GM18502 (cell line): ENCODE results near the gene TBC1D22B.

Experiments used
- ATAC-seq: cut with Tn5 transposase; IDR thresholded peaks from one replicate; pipeline ENCODE4 v1.9.1; 2021; ENCODE audit warnings: mild to moderate bottlenecking; ENCODE audit not compliant: unreplicated experiment, poor library complexity

The TBC1D22B gene

GRCh38 chr6:37347177-37347576, 89.6 kb downstream of the TBC1D22B start:
- ATAC-seq = no peak

- ATAC-seq = no peak
These were observed 90.1 kb downstream of the TBC1D22B start for GRCh38 chr6:37347670-37348111.

GRCh38 chr6:37351027-37351426, 93.5 kb downstream of the TBC1D22B start:
- no peak for ATAC-seq

GRCh38 chr6:37352384-37352783, 94.8 kb downstream of the TBC1D22B start:
- ATAC-seq = no peak

DNA sequence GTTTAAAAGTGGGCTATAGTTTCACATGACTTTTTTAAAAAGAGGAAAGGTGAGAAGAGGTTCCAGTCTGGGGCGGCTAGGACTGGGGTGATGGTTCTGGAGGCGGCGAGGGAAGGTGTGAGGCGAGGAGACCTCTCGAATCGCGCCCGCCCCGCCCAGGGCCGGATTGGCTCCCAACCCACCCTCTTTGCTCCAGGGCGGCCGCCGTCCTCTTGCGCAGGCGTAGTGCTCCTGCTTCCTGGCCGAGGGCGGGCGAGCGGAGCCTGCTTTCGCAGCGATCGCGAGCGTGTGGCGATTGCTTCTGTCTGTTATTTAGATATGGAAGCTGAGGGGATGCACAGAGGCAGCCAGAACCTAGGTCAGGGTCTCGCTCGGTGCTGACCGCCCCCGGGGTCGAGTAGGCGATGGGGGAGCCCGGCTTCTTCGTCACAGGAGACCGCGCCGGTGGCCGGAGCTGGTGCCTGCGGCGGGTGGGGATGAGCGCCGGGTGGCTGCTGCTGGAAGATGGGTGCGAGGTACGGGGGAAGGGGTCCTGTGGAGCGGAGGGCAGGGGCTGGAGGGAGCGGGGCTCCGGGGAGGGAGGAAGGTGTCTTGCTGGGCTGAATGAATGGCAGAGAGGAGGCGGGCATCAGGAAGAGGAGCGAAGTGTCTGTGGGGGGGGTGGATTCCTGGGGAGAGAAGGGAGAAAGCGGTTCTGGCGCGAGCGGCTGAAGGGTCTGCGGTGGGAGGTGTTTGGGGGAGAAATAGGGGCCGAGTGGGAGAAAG, 96.4 kb downstream of the TBC1D22B start, which contains the start of gene RNF8:
TSS of gene RNF8 (plus strand) at position 223 of the 765 bp plus-strand sequence. CDS start at position 405, 182 bp downstream.
- ATAC-seq = peak; percentile 93

- no peak for ATAC-seq
These were observed 97.2 kb downstream of the TBC1D22B start for GRCh38 chr6:37354526-37355384.

GRCh38 chr6:37357288-37357687, 99.7 kb downstream of the TBC1D22B start:
- ATAC-seq = no peak

DNA sequence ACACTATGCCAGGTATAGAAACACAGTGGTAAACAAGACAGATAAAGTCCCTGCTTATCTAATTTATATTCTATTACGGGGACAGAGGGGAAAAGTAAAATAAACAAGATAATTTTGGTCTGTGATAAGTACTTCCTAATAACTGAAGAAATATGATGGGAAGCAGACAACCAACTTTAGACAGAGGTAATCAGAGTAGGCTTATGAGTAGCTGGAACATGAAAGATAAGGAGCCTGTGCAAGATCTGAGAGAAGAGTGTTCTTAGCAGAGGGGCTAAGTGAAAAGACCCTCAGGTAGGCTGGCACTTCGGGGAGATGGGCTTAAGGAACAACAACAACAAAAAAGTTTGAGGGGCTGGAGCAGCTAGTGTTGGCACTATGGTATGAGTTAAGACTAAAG, 100.3 kb downstream of the TBC1D22B start:
- ATAC-seq = no peak

- ATAC-seq = no peak
These were observed 101.5 kb downstream of the TBC1D22B start for GRCh38 chr6:37359039-37359438.

- ATAC-seq = no peak
These were observed 104.7 kb downstream of the TBC1D22B start for GRCh38 chr6:37362101-37362828.

DNA sequence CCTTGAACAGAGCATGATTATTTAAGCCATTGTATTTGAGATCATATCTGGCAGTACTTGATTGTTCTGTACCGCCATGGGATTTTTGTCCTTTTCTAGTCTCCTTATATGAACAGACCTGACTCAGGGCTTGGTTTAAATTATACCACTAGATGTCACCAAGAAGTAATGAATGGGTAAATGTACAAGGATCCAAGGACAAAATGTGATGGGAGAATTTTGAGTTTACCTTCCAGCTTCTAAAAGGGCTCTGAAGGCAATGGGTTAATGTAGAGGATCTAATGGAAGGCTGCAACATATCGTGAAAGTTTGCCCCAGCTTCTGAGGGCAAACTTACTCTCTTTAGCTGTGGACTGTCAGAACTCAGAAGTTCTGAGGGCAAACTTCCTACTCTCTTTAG, 108.2 kb downstream of the TBC1D22B start:
- no peak for ATAC-seq

- ATAC-seq = no peak
These were observed 109.3 kb downstream of the TBC1D22B start for GRCh38 chr6:37366910-37367309.

DNA sequence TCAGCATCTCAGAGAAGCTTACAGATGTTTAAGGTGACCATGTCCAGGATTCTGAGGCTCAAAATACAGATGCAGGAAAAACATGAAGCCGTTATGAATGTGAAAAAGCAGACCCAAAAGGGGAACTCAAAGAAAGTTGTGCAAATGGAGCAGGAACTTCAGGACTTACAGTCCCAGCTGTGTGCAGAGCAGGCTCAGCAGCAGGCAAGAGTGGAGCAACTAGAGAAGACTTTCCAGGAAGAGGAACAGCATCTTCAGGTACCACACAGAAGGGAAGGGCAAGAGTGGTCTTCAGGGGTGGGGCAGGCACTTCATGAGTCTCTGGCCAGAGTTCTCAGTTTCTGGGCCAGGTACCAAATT, 111.4 kb downstream of the TBC1D22B start:
- no peak for ATAC-seq

DNA sequence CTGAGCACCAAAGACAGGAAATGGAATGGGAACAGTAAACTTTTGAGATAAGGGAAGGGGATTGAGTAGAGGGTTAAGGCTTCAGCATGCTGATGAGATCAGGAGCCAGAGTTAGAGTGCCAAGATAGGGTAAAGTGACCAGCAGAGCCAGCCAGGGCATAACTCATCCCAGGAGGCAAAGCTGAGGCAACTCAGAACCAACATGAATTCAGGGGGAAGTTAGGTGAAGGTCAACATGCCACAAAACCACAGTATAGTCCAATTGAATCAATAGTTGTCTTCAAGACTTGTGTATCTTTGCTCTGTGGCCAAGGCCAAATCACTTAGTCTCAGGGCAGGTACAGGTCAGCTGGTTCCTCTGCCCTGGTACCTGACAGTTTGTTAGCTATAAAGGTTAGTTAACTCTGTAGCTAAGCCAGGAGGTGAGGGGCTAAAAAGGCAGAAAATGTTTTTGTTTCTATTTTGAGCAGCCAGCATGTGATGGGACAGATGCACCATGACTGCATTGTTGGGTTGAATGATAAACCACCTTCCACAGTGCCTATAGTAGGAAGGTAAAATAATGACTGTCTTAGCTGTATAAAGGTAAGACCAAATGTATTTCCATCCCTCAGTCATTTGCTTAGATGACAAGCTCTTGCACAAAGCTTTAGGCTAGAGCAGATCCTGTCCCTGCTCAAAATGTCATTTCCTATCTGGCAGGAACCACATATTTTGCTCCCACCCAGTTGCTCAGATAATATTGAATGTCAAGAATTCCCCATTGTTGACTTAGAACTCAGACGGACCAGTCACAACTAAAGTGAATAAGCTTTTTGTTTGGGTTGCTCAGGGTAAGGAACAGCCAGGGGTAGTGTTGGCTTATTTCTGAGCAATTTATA, 112.0 kb downstream of the TBC1D22B start:
- no peak for ATAC-seq

DNA sequence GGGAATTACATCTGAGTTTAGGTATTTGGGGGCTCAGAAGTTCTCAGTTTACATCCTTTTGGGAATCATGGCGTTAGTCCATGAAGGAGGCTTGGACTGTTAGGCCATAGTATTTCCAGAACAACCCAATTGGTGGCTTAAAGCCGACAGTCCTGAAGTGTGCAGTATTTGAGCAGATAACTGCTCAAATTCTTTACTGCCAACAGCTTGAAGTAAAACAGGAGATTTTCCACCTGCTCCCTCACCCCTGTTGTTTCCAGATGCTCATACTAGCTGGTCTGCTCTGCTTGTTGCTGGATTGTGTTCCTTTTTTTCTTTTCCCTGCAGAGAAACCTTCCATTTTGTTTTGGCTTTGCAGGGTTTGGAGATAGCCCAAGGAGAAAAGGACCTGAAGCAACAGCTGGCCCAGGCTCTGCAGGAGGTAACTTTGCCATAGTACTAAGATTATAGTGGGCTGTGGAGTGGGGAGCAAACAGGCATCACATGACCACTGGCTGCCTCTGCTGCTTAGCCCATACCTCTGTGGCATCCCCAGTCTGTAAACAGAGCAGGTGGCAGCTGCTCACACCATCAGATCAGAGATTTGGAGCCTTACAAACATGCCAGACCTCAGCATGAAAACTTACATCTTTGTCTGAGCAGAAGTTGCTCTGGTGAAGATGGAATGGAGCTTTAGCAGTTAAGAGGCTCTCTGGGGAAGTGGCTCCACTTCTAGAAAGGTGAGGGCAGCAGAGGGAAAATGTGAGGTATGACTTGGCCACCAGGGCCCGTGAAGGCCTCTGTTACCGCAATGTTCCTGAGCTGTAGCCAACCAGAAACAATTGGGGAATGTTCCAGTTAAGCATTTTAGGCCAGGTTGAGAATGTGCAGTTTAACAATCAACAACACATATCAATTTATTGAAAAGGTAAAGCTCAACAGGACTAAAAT, 113.8 kb downstream of the TBC1D22B start:
- ATAC-seq = no peak

DNA sequence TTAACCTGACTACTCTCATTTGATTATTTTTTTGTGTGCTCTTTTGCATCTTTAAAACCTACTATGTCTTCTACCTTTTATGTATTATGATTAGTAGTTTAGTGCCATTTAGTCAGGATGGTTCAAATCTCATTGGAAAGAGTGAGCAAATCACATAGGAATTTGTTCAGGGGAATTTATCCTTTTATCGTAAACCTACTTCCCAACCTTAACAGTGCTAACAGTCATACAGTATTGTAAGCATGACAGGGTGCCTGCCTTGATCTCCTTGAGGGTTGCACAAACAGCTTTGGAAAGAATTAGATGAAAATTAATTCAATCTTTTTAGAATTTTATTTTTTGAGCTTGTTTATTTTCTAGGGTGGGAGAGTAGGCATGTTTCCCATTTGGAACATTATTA, 114.5 kb downstream of the TBC1D22B start:
- no peak for ATAC-seq

DNA sequence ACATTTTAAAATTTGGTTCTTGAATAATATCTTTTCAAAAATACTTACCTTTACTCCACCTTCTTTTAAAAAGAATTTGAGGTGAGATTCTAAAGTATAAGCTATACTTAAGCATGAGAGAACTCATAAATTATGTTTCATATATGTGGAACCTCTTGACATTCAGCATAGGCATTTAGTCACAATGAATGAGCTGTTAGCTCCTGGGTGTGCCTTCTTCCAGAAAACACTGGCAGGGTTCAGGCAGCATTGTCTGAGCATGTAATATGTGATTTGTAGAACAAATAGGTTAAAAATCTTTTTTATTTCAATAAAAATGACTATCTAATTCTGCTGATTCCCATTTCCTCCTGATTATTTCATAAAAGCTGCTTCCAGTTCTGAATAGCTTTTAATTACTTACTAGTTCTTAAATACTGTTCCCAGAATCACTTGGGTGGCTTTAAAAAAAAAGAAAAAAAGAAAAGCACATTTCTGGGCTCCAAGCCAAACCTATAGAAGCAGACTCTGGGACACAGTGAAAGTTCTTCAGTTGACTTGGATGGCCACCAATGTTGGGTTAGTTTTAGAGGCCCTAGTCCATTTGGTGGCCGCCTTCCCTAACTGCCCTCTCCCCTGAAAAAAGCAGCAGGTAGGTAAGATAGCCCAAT, 116.4 kb downstream of the TBC1D22B start:
- ATAC-seq = no peak

- no peak for ATAC-seq
These were observed 117.8 kb downstream of the TBC1D22B start for GRCh38 chr6:37375376-37375775.
